Chondrocyte (in vitro differentiated cells): ENCODE results near the gene ANKMY1. TPM values are rescaled to one million over a fixed set of nuclear protein-coding genes. Genes with fewer than 3 reads are reported as not detected.

Experiments
- DNase-seq: peaks from one replicate; pipeline ENCODE4 v3.0.0; 2021; ENCODE audit warnings: mixed read lengths, low spot score
- H3K27ac Mint-ChIP-seq: one replicate; pipeline ENCODE4 v1.8.0; 2021; ENCODE audit warnings: mild to moderate bottlenecking, moderate library complexity, mixed read lengths; ENCODE audit not compliant: unreplicated experiment
- H3K27me3 Mint-ChIP-seq: 2 replicates; pipeline ENCODE4 v1.8.0; 2021; ENCODE audit warnings: low read depth, mixed read lengths
- H3K36me3 Mint-ChIP-seq: 2 replicates; pipeline ENCODE4 v1.8.0; 2021; ENCODE audit warnings: low read depth, mixed read lengths
- H3K4me1 Mint-ChIP-seq: 2 replicates; pipeline ENCODE4 v1.8.0; 2021; ENCODE audit warnings: low read depth, mild to moderate bottlenecking, mixed read lengths
- H3K4me3 Mint-ChIP-seq: one replicate; pipeline ENCODE4 v1.8.0; 2021; ENCODE audit warnings: mild to moderate bottlenecking, moderate library complexity, mixed read lengths; ENCODE audit not compliant: unreplicated experiment
- H3K9me3 Mint-ChIP-seq: 2 replicates; pipeline ENCODE4 v1.8.0; 2021; ENCODE audit warnings: low read depth, mixed read lengths
- CTCF ChIP-seq: fragments of 200-600 bp; sonication (generic); IDR thresholded peaks from 2 replicates; pipeline ENCODE4 v1.5.0; 2021; ENCODE audit warnings: antibody characterized with exemption, mild to moderate bottlenecking, moderate library complexity
- total RNA-seq: library from RNA; stranded (reverse); gene quantifications from 3 replicates; pipeline ENCODE4 v1.2.1, GENCODE V29; 2021

Gene ANKMY1
- total RNA-seq, 1 donor from 2014 or later = 10.8 TPM

GRCh38 chr2:240571314-240571973 lies 13.7 kb upstream of the ANKMY1 start:
- peak; percentile 81 for DNase-seq
- Mint-ChIP-seq H3K27me3 (no peaks in the 10 kb centered on the region), H3K36me3 (no peaks in the 10 kb centered on the region), H3K4me1 (peaks cover 32% of the 10 kb centered on the region), H3K27ac (no peak overlapping the region), H3K9me3 (no peaks in the 10 kb centered on the region), H3K4me3 (no peak overlapping the region)
- TF ChIP-seq CTCF = no peak

- peaks cover 40% of the 10 kb centered on the region for H3K4me1 Mint-ChIP-seq
- no peaks in the 10 kb centered on the region for H3K9me3 Mint-ChIP-seq
- no peak for TF ChIP-seq CTCF
- H3K27ac Mint-ChIP-seq = no peak overlapping the region
- H3K36me3 Mint-ChIP-seq = no peaks in the 10 kb centered on the region
- no peak overlapping the region for H3K4me3 Mint-ChIP-seq
- H3K27me3 Mint-ChIP-seq = no peaks in the 10 kb centered on the region
- DNase-seq = peak; percentile 82
Measured at GRCh38 chr2:240570531-240571313, 12.9 kb upstream of the ANKMY1 start.

- Mint-ChIP-seq H3K4me3 (no peak overlapping the region), H3K4me1 (peaks cover 42% of the 10 kb centered on the region), H3K27ac (no peak overlapping the region), H3K9me3 (no peaks in the 10 kb centered on the region), H3K27me3 (no peaks in the 10 kb centered on the region), H3K36me3 (no peaks in the 10 kb centered on the region)
- no peak for TF ChIP-seq CTCF
- DNase-seq = no peak
Measured at GRCh38 chr2:240569998-240570530, 12.3 kb upstream of the ANKMY1 start.

- H3K36me3 Mint-ChIP-seq = no peaks in the 10 kb centered on the region
- no peaks in the 10 kb centered on the region for H3K27me3 Mint-ChIP-seq
- peak overlapping the region; percentile 27 for H3K27ac Mint-ChIP-seq
- TF ChIP-seq CTCF = no peak
- peak overlapping the region; percentile 71 for H3K4me3 Mint-ChIP-seq
- peaks cover 42% of the 10 kb centered on the region for H3K4me1 Mint-ChIP-seq
- DNase-seq = peak; percentile 77
- H3K9me3 Mint-ChIP-seq = no peaks in the 10 kb centered on the region
Measured at GRCh38 chr2:240569523-240569997, 11.8 kb upstream of the ANKMY1 start.
